Activated T-cell treated with anti-CD3 and anti-CD28 coated beads for 1 hour (primary cell): ENCODE measurements around the gene OR2T8.

Source experiments
- DNase-seq: peaks from one replicate; pipeline ENCODE4 v3.0.0-alpha.2; 2020; ENCODE audit warnings: low read depth

OR2T8 gene, protein sequence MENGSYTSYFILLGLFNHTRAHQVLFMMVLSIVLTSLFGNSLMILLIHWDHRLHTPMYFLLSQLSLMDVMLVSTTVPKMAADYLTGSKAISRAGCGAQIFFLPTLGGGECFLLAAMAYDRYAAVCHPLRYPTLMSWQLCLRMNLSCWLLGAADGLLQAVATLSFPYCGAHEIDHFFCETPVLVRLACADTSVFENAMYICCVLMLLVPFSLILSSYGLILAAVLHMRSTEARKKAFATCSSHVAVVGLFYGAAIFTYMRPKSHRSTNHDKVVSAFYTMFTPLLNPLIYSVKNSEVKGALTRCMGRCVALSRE

DNA sequence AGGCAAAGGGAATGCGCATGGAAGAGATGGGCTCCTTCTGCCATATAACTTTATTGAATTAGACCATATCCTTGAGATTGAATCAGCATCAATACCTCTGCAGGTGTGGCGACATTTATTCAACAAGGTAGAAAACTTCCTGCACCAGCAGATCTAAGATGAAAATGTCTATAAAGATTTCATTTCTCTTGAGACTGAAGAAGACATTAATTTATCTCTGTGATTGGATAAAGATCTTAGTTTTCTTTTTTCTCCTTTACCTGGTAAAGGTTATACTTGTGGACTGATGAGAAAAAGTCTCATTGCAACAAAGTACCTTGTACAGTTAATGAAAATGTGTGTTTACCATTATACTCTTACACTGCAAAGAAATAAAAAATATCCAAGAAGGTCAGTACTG is at the start of gene OR2T8:
Gene OR2T8 (plus strand): TSS at position 301 of the 400 bp plus-strand sequence. CDS start 766 bp downstream, outside the sequence.
- no peak for DNase-seq

DNA sequence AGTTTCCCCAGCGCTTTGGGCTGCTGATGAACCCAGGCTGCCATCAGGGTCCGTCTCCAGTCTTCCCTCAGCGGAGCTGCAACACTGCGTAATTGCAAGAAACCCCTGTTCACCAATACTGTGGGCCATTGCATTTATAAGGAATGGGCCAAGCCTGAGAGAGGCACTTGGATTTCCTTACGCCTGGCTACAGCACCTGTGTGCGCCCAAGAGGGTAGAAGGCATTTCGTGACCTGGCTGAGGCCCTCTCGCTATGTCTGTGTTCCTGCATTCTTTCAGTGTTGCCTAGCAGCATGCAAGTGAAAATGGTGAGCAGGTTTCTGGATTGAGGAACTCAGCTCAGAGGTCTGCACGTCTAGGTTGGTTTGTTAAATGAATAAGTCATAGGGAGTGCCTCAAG is 36.7 kb upstream of the OR2T8 start:
- DNase-seq = no peak

DNA sequence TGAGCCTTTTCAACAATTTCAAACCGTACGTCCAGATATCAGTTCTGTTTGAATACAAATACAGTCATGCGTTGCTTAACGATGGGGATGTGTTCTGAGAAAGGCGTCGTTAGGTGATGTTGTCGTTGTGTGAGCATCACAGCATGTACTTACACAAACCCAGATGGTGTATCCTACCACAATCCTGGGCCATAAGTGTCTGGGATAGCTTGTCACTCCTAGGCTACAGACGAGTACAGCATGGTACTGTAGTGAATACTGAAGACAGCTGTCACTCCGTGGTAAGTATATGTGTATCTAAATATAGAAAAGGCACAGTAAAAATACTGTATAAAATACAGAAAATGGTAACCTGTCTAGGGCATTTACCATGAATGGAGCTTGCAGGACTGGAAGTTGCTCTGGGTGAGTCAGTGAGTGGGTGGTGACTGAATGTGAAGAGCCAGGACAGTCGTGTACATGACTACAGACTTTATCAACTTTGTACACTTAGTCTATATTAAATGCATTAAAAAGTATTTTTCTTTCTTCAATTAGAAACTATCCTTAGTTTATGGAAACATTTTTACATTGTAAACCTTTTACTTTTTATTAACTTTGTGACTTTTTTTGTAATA is 35.1 kb upstream of the OR2T8 start:
- no peak for DNase-seq

DNA sequence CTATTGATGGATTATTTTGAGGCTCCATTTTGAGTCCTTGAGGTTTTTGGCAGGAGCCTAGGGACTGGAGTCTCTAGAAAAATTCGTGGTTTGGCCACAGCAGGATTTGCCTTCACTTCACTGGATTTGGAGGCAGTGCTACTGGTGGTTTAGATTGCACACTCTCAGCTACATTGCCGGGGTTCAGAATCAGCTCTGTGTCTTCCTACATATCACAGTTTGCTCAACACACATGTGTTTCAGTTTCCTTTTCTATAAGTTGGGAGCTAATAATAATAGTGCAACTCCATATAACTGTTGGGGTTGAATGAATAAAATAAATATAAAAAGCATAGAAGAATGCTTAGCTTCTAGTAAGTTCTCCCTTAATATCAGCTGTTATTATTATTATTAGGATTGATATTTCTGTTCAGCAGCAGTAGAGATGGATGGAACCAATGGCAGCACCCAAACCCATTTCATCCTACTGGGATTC is 24.9 kb upstream of the OR2T8 start, which contains the start of gene OR2W3:
Gene OR2W3 (plus strand): TSS at position 425 of the 475 bp plus-strand sequence. CDS start 0 bp downstream, at position 425.
- no peak for DNase-seq

DNA sequence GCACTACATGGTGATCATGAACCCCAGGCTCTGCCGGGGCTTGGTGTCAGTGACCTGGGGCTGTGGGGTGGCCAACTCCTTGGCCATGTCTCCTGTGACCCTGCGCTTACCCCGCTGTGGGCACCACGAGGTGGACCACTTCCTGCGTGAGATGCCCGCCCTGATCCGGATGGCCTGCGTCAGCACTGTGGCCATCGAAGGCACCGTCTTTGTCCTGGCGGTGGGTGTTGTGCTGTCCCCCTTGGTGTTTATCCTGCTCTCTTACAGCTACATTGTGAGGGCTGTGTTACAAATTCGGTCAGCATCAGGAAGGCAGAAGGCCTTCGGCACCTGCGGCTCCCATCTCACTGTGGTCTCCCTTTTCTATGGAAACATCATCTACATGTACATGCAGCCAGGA is 24.1 kb upstream of the OR2T8 start:
- DNase-seq = no peak

DNA sequence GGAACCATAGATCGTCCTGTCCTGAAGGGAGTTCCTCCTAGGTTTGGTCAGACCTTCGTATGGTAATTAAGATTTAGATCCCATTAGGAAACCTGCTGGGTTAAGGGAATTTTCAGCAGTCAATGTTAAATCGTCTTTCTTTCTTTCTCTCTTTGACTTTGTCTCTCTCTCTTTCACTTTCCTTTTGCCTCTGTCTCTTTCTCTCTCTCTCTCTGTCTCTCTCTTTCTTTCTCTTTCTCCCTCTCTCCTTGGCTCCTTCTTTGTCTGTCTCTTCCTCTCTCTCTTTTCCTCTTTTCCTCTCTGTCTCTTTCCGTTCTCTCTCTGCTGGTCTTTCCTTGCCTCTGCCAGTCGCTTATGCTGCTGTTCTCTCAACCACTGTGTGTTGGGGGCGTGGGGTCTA is 15.9 kb upstream of the OR2T8 start:
- no peak for DNase-seq

DNA sequence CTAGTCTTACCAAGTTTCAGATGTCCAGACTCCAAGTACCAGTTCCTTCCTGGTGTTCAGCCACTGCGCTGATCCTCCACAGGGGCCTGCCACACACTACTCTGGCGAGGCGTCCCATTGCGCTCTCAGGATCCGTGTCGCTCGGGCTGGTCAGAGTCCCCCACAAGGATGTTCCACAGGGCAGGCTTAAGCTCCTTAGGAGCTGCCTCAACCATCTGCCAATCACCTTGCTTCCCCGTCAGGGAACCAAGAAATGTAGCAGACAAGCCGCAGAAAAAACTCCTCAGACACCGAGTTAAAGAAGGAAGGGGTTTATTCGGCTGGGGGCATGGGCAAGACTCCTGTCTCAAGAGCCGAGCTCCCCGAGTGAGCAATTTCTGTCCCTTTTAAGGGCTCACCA is 14.9 kb upstream of the OR2T8 start:
- no peak for DNase-seq

DNA sequence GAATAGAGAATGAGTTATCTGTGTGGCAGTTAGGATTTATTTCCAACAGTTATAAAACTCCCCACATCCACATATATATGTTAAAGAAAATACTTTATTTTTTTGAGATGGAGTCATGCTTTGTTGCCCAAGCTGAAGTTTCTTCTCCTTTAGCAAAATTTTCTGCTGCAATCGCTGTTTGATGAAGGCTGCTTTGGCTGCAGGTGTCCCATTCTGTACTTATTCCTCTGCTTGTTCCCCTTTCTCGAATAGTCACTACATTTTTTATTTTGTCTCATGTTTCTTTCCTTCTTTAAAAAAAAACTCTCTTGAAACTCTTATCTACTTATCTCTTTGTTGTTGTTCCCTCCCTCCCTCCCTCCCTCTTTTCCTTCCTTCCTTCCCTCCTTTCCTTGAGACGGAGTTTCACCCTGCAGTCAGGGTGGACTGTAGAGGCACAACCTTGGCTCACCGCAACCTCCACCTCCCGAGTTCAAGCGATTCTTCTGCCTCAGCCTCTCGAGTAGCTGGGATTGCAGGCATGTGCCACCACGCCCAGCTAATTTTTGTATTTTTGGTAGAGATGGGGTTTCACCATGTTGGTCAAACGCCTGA is 14.0 kb upstream of the OR2T8 start:
- no peak for DNase-seq

DNA sequence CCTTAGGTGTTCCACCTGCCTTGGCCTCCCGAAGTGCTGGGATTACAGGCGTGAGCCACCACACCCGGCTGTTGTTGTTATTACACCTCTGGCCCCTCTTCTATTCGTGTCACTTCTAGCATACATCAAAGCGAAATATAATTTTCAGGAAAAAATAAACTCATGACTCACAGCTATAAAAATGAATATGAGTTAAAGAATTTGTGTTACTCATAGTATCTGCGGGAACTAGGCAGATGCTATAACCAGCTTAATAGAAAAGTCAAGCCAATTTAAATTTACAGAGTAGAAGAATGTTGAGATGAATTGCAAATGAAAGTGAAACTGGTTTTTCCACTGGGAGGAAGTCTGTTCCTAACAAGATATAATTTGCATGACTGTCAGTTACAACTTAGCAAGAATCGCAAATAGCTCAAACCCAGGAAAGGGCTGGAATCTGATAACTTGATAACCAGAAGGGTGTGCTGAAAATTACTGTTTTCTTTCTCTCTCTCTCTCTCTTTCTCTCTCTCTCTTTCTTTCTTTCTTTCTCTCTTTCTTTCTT is 13.5 kb upstream of the OR2T8 start:
- DNase-seq = no peak

DNA sequence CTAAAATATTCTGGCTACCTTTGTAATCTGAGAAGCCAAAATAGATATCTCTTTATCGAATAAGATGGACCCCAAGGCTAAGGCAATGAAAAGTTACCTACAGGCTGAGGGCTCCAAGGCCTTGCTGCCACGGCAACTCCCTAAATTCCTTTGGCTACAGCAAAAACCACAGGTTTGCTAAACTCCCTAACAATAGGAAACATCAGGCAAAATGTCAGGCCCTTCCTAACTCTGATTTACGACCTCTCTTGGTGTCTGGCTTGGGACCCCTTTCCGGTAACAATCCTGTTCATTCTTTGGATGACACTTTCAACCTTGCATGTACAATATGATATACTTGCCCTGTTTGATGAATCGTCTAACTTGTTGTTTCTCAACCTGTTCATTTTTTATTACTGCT is 11.3 kb upstream of the OR2T8 start:
- no peak for DNase-seq

DNA sequence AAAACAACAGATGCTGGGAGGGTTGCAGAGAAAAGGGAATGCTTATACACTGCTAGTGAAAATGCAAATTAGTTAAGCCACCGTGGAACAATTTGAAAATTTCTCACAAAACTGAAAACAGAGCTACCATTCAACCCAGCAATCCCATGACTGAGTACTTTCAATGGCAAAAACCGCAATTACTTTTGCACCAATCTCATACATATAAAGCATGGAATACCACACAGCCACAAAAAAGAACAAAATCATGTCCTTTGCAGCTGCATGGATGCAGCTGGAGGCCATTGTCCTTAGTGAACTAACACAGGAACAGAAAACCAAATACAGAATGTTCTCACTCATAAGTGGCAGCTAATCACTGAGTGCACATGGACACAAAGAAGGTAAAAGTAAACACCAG is 6.3 kb upstream of the OR2T8 start:
- no peak for DNase-seq

DNA sequence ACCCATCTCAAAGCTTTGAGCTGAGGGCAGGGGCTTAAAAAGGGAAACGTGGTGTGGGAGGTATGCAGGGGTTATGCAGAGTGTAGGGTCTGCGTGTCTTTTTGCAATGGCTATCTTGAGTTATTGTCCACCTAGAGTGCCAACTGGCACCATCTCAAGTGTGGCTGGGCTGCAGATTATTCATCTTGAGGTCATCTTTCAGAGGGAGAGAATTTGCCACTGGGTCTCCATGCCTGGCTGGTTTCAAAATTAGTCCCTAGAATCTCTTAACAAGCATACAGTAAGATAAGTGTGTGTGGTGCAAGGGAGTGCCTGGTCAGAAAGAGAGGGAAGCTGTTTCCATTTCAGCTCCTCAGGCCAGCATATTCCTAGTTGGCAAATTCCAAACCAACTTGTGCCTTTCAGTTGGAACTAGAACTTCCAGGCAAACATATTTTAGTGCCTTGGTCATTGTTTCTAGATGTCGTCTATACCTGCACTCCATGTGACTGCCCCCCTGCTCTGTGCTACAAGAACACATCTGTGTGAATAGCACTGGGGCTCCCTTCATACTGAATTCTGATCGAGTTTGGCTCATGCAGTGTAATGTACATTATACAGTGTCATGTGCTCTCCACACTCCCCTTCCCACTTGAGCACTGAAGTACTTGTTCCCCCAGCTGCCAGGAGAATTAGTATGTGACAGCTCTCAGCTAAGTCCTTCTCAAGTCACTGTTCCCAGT is 5.0 kb upstream of the OR2T8 start:
- DNase-seq = no peak

DNA sequence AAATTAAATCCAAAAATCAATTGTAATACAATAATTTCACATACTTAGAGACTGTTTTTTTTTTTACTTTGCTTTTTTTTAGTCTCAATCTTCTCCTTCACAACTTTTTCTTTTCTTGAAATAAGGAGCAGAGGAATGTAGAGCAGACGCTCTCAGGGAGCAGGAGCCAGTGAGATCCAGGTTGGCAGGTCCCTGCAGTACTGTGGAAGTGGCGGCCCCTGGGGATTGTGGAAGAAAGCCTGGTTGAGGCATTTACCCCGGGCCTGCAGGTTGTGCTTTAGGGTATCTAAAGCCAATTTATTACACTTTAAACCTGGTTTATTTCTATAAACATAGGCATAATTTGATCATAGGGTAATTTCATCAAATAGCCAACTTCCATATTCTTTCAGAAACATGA is 3.9 kb downstream of the OR2T8 start:
- no peak for DNase-seq

DNA sequence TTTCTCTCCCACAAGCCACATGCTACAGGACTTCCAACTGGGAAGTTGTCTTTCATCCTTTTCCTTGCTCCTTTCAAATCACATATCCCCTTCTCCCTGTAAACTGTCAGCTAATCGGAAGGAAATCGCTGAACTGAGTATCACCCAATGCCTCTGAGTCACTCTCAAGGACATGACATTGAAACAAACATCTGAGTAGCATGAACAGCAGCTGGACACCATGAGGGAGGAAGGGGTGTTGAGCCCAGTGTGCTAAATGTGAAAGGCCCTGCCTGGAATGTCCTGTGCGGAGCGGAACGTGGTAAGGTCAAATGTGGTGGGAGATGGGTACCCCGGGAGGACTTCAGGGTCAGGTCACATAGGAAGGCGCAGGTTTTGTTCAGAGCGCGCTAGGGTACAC is 4.8 kb downstream of the OR2T8 start, which contains the start of gene OR2AJ1:
Gene OR2AJ1 (plus strand): TSS at position 22 of the 400 bp plus-strand sequence. CDS start 8,880 bp downstream, outside the sequence.
- DNase-seq = no peak

DNA sequence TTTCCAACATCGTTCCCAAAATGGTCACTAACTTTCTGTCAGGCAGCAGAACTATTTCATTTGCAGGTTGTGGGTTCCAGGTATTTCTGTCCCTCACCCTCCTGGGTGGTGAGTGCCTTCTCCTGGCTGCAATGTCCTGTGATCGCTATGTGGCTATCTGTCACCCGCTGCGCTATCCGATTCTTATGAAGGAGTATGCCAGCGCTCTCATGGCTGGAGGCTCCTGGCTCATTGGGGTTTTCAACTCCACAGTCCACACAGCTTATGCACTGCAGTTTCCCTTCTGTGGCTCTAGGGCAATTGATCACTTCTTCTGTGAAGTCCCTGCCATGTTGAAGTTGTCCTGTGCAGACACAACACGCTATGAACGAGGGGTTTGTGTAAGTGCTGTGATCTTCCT is 13.9 kb downstream of the OR2T8 start:
- no peak for DNase-seq

DNA sequence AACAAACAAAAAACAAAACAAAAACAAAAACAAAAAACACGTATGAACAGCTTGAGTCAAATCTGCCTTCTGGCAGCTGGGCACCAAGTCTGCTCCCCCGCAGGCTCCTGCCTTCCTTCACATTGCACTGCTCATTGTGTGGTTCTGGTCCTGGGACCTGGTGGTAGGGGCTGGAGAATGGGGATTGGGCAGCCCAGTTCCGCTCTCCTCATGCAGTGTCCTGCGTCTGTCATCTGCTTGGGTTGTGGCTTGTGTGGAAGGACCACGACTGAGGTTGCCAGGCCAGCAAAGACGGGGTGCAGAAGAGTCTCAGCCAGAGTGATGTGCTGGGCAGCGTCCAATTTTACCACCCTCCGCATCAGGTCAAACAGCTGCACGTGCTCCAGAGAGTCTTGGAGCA is 15.7 kb downstream of the OR2T8 start:
- DNase-seq = no peak

DNA sequence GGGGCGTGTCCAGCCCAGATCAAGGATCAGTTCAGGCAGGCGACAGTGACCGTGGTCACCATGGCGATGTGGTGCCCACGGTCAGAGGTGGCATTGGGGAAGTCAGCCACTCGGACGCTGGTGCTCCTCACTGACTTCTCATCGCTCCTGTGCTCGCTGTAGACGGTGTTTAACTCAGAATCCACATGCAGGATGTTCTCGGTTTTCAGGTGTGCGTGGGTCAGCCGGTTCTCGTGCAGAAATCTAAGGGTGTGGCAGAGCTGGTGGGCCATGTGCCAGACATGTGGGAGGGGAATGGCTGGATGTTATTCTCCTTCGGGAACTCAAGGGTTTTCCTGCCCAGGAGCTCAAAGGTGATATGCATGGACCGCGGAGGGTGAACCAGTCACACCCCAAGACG is 16.4 kb downstream of the OR2T8 start:
- DNase-seq = no peak

DNA sequence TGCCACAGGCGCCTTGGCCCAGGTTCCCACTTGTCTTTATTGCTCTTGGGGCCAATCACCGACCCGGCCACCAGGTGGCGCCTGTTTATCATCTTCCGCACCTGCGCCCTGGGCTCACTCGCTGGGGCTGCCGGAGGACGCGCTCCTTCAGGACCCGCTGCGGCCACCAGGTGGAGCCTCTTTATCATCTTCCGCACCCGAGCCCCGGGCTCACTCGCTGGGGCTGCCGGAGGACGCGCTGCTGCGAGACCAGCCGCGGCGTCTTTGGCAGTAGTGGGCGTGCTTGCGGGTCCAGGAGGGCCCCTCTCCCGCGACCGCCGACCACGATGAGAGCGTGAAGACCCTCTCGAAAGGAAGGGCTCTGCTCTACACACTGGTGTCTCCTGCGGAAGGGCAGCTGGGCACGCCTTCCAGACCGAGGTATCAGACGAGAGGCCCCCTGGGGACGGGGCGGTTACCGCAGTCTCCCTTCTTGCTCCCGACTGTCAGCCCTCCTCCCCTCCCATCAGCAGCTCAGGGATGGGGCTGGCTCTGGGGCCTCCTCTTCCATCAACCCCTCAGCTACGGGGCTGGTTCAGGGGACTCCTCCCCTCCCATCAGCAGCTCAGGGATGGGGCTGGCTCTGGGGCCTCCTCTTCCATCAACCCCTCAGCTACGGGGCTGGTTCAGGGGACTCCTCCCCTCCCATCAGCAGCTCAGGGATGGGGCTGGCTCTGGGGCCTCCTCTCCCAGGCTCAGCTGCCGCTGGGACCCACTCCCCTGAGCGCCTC is 17.1 kb downstream of the OR2T8 start:
- peak; percentile 73 for DNase-seq

DNA sequence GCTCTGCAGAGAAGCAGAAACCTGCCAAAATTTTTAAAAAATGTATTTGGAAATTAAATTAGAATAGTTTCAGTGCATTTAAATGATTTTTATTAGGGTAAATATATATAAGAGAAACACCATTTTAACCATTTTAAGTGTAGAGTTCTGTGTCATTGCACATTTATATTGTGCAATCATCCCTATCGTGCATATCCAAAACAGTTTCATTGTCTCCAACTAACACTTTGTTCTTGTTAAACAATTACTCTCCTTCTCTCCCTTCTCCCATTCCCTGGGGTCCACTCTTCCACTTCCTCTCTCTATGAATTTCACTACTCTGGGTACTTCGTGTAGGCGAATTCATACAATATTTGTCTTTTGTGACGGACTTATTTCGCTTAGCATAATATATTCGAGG is 22.6 kb downstream of the OR2T8 start:
- DNase-seq = no peak

DNA sequence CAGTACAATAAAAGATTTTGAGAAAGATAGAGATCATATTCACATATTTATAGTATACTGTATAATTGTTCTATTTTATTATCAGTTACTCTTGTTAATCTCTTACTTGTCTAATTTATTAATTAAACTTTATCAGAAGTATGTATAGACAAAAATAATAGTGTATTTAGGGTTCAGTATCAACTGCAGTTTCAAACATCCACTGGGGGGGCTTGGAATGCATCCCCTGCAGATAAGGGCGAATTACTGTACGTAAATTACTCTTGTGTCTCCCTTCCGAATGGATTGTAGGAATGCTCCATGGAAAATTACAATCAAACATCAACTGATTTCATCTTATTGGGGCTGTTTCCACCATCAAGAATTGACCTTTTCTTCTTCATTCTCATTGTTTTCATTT is 28.5 kb downstream of the OR2T8 start, which contains the start of gene OR2L8:
Gene OR2L8 (plus strand): TSS at position 301 of the 400 bp plus-strand sequence. CDS start 0 bp downstream, at position 301.
- DNase-seq = no peak

DNA sequence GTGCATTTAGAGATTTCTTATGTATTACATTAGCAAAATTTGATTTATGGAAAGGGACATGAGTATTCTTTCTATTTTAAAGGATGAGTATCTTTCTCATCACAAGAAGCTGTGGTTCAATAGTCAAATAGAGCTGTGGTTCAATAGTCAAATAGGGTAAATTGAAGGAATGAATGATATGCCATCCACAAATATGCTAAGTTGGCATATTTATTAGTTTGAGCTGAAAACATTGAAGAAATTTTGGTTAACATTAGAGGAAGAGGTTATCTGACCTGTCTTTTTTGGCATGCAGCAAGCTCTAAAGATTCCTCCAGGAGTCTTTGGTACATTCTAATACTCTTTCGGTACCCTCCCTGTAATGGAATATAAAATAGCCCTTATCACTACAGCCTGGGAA is 33.4 kb downstream of the OR2T8 start:
- DNase-seq = no peak
